HG02678 (cell line): ENCODE measurements around the gene KCTD2.
A peak's percentile ranks its signal among the peaks of the same experiment; 100 is the strongest.
"Not testable (repeated sequence)": the region's sequence is repeated elsewhere in the genome, so short reads cannot be mapped to it uniquely, and the experiment has no call there.

ENCODE experiments used
- ATAC-seq: cut with Tn5 transposase; IDR thresholded peaks from one replicate; pipeline ENCODE4 v1.9.1; 2021; ENCODE audit warnings: mild to moderate bottlenecking, moderate library complexity; ENCODE audit not compliant: unreplicated experiment

KCTD2 gene

DNA sequence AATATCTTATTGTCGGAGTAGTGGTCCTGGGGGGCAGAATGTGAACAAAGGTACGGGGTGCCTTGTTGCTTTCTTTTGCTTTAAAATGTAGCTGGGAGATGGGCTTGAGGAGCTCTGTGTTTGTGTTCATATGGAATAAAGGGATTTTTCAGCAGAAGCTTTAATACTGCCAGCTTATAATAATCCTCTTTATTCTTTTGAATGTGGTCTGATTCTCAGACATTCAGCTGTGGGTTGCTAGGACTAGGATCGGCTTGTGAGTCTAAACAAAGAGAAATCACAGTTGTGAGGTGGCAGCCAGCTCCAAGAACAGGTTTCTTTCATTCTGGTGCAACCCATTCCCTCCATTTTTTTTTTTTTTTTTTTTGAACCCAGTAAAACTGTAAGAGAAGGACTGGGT is 27.3 kb upstream of the KCTD2 start:
- no peak for ATAC-seq

DNA sequence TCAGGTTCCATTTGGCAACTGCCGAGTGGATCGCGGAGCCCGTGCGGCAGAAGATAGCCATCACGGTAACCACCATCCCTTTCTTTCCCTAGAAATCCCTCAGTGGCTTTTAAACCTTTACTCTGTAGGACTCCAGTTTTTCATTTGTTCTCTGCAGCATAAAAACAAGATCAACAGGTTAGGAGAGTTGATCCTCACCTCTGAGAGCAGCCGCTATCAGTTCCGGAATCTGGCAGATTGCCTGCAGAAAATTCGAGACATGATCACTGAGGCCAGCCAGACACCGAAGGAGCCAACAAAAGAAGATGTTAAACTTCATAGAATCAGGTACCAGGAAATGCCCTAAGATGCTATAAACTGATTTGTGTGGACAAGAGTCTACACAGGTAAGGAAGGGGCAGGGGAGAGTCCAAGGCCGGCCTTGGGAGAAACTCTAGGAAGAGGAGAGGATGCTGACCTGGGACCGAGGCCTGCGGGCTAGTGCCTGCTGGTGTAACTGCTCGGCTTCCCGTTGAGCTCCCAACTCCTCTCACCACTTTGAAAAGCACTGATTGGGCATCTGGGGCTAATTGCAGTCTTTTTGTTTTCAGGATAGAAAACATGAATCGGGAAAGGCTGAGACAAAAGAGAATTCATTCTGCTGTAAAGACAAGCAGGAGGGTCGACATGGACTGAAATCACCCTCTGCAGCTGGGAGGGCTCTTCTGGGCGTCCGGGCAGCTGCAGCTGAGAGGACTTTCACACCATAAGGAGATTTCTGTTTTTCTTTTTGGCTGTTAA is 26.5 kb upstream of the KCTD2 start:
- ATAC-seq, result no peak

DNA sequence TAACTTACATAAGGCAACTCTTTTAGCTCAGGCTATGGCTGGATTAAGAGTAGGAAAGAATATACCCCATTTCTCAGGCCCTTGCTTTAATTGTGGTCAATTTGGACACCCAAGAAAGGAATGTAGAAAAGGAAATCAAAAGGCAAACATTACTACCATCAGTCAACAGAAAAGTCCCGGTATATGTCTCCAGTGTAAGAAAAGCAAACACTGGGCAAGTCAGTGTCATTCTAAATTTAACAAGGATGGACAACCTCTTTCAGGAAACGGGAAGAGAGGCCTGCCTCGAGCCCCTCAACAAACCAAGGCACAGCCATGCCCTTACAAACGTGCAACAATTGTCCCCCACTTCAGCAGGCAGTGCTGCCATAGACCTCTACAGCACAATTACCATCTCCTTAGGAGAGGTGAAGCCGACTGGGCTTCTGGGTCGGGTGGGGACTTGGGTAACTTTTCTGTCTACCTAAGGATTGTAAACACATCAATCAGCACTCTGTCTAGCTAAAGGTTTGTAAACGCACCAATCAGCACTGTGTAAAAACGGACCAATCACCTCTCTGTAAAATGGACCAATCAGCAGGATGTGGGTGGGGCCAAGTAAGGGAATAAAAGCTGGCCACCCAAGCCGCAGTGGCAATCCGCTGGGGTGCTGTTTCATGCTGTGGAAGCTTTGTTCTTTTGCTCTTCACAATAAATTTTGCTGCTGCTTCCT is 22.2 kb upstream of the KCTD2 start:
- ATAC-seq, result no peak

DNA sequence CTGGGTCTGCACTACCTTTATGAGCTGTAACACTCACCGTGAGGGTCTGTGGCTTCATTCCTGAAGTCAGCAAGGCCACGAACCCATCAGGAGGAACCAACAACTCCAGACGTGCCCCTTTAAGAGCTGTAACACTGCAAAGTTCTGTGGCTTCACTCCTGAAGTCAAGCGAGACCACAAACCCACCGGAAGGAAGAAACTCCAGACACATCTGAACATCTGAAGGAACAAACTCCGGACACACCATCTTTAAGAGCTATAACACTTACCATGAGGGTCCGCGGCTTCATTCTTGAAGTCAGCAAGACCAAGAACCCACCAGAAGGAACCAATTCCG is 21.7 kb upstream of the KCTD2 start:
- not testable (repeated sequence) for ATAC-seq

DNA sequence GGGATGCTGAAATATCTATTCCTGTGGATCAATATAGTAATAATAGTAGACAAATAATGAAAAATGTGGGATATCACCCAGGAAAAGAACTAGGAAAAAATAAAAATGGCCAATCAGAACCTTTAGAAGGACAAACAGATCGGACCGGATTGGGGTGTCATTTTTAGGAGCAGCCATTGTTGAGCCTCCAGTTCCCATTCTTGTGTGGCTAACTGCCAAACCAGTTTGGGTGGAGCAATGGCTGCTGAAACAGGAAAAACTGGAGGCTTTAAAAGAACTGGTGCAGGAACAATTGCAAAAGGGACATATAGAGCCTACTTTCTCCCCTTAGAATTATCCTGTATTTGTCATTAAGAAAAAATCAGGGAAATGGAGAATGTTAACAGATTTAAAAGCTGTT is 20.4 kb upstream of the KCTD2 start:
- not testable (repeated sequence) for ATAC-seq

DNA sequence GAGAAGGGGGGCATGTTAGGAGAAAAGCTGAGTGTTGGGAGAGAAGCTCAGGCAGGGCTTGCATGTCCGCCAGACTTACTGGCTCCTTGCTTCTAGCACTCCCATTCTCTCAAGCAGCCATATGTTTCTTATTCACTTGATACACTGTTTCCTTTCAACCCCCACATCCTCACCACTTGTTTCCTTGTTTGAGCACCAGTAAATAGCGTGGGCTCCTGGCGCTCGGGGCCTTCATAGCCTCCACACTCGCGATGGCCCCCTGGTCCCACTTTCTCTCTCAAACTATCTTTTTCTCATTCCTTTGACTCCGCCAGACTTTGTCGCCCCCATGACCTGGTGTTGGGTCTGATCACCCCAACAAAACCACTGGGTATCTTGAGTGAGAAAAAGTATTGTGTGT is 16.9 kb upstream of the KCTD2 start:
- ATAC-seq, result no peak

DNA sequence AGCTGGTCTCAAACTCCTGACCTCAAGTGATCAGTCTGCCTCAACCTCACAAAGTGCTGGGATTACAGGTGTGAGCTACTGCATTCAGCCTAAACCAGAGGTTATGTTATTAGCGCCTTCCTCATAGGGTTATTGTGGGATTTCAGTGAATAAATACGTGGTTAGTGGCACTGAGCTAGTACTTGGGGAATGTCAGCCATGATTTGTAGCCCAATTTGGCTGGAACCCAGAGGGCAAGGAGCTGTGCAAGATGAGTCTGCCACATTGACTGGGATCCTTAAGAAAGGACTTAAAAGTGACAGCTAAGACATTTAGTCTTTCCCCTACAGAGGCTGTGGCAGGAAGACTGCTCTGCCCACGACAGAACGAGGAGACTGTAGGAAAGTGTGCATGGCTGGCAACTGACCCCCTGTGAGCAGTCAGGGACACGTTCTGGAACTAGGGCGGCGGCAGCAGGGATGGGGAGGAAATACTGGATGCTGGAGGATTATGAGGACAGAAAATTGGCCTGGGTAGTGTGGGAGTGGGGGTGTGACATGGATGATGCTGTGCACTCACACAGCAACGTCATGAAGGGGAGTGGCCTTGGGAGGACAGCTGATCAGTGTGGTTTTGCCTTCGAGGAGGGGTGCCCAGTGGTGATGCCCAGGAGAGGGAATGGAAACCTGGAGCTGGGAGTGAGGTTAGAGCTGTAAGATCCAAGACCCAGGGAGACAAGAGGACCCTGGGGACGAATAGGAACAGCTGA is 14.9 kb upstream of the KCTD2 start:
- ATAC-seq, result no peak

DNA sequence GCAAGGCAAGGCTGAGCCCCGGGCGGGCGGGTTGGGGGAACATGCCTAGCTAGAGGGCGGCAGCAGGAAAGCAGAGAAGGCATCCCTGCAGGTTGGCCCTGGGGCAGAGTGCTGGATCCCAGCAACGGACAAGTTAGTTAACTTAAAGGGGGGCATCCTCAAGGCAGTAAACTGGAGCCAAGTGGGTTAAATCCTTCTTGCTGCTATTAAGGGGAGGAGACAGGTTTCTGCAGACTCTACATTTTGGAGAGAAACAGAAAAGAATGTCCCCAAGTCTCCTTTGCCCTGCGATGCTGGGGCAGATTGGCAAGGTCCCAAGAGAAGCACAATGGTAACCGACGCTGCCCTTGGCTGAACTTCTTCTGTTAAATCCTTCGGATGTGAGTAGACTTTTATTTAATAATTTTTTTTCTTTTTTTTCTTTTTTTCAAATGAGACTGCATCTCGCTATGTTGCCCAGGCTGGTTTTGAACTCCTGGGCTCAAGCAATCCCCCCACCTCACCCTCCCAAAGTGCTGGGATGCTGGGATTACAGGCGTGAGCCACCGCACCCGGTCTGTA is 14.2 kb upstream of the KCTD2 start:
- no peak for ATAC-seq

DNA sequence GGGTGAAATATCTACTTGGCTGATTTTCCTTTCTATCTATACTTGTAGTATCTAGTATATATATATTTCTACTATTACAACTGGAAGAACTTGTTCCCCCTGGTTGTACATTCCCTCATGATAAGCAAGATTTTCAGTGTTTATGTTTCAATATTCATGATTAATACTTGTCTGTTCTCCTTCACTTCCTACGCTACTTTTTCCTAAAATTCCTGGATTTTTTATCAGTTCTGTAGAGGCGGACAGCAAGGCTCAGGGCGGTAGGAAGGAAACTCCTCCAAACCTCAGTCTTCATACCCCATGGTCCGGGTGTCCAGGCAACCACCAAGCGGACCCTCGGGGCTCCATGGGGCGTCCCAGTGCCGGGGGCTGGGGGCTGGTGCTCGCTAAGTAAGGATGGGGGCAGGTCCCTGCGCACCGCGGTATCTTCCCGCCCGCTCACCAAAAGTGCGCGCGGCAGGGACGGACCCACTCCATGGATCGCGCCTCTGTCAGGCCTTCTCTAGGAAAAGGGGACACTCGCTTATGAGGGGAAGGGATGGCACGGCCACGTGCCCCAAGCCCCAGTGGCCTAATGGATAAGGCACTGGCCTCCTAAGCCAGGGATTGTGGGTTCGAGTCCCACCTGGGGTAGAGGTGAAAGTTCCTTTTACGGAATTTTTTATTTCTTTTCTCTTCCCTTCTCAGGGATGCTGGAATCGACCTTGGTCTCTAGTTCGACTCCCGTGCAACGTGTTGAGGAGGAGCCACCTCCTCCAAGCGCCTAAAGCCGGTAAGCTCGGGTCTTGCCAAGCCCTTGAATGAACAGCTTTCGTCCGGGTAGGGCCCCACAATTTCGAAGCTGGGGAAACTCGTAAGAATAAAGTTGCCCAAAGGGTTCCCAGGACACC is 13.4 kb upstream of the KCTD2 start:
- peak; percentile 44 for ATAC-seq

DNA sequence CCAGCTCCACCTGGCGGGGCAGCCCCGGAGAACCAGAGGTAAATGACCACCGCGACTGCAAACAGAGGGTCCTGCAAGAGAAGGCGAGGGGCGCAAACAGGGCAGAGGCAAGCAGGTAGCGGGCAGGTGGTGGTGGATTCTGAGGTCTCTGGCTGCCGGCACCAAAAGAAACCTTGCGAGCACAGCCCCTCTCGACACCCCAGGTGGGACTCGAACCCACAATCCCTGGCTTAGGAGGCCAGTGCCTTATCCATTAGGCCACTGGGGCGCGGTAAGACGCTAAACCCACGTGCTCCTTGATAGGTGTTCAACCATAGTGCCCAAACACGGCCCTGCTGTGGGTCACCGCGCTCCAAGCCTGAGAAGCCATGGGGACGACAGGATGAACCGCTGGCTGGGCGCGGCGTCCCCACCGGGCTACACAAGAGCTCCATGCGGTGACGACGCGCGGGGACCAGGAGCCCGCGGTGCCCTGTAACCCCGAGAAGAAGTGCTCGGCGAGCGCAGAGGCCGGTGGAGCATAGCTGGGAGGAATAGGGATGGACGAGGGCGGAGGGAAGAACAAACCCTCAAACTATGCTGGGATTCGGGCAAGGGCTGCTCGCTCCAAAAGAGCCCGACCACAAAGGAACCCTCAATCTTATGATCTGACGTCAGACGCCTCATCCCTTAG is 12.7 kb upstream of the KCTD2 start:
- peak; percentile 49 for ATAC-seq

DNA sequence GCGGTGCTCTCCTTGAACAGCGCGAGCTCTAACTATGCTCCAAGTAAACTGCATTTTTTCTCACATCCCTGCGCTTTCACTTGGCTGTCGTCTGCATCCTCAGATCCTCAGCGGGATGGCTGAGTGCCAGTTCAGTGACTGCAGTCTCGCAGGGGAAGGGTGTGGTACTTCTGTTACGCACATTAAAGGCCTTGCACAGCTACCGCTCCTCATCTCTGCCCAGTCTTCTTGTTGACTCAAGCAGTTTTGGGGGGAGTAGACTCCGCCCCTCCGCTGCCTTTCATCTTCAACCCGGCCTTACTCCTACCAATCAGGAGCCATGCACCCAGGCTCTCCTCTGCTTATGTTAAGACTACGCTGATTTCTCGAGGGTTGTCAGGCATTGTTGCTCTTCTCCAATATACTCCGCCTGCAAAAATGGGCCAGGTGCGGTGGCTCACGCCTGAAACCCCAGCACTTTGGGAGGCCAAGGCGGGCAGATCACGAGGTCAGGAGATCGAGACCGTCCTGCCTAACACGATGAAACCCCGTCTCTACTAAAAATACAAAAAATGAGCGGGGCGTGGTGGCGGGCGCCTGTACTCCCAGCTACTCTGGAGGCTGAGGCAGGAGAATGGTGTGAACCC is 10.3 kb upstream of the KCTD2 start:
- no peak for ATAC-seq

DNA sequence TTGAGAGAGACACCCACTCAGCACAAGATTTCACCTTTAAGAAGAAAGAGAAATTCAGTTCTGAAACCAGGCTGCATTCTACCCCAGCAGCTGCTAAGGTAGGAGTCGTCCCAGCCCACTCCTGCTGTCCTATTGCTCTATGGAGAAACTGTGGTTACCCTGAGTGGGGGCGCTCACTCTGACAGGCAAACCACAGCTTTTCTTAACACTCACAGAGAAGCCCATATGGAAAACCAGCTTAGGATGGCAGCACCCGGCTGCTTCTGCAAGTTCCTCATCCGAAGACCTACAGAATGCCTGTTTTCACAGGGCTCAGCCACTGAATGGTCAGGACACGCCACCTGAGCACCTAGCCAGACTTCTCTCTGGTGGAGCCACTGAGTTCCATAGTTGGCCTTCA is 7.8 kb upstream of the KCTD2 start:
- ATAC-seq, result no peak

DNA sequence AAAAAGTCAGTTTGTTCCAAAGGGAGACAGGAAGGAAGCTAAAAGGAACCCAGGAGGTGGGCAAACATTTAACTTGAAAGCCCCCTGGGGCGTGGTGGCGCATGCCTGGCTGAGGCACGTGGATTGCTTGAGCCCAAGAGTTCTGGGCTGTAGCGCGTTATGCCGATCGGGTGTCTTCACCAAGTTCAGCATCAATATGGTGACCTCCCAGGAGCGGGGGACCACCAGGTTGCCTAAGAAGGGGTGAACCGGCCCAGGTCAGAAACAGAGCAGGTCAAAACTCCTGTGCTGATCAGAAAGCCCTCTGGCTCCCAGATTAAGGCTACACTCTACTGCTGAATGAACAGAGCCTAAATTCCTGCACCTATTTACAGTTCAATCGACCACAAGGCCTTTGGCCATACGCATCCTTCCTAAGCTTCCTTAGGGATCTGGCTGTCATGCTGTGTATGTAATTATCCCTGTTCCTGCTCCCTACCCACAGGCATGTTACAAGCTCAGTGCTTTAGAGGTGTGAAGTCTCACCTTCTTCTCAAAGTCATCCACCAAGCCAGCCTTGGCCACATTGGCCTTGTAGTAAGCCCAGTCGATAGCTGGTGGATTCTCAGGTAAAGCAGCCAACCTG is 5.3 kb upstream of the KCTD2 start:
- ATAC-seq, result no peak

DNA sequence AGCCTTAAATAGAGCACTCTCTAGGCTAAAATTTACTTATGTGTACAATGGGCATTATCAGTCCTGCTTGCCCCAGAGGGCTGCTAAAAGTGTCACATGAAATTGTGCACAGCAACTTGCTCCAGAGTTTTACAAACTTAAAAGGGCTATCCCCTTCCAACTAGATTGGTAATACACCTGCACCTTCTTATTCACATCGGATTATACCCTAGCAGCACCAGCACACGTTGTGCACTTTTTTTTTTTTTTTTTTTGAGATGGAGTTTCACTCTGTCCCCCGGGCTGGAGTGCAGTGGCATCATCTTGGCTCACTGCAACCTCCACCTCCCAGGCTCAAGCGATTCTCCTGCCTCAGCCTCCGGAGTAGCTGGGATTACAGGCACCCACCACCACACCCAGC is 3.2 kb upstream of the KCTD2 start:
- not testable (repeated sequence) for ATAC-seq

DNA sequence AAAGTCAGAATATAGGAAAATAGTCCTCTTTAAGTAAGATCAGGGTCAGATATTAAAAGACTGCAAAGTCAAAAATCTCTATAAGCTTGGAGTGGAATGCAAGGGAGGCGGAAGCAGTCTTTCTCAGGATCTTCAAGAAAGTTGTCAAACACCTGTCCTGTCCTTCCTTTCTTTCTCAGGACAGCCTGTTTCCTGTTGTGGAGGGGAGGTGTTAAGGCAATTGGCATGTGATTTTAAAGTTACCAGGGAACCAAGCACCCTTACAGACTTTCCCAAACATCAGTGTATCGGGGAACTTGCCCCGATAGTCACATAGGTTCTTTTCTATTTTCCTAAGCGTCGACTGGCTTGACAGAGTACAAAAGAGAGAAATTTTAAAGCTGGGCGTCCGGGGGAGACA is 2.3 kb upstream of the KCTD2 start:
- ATAC-seq, result no peak

DNA sequence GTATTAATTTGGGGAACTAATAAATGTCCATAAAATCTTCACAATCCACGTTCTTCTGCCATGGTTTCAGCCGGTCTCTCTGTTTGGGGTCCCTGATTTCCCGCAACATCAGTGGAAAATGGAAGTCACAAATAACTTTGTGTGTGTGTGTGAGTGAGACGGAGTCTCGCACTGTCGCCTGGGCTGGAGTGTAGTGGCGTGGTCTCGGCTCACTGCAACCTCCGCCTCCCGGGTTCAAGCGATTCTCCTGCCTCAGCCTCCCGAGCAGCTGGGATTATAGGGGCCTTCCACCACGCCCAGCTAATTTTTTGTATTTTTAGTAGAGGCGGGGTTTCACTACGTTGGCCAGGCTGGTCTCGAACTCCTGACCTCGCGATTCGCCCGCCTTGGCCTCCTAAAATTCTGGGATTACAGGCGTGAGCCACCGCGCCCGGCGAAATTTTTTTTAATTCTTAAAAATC is 1.0 kb upstream of the KCTD2 start:
- ATAC-seq, result not testable (repeated sequence)

DNA sequence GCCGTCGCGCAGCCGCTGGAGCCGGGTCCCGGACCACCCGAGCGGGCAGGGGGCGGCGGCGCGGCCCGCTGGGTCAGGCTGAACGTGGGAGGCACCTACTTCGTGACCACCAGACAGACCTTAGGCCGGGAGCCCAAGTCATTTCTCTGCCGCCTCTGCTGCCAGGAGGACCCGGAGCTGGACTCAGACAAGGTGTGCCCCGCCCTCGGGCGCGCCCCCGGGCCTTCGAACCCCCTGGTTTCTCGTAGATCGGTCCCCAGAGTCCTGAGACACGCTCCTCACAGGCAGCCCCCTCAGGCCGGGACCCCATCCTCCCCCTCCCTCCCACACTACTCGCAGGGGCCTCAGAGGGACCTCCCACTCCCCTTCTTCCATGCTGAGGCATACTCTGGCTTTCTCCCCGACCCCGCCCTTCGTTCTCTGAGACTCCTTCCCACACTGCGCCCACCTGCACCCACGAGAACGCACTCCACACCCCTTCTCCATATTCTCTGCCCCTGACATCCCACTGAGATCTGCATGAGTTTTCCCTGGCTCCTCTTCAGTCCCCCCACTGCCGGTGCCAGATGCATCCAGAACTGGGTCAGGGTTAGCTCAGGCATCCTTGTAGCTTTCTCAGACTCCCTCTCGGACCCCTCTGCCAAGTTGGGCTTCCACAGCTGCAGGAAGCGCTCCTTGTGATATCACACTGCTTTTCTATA is 523 bp downstream of the KCTD2 start:
- peak; percentile 9 for ATAC-seq

DNA sequence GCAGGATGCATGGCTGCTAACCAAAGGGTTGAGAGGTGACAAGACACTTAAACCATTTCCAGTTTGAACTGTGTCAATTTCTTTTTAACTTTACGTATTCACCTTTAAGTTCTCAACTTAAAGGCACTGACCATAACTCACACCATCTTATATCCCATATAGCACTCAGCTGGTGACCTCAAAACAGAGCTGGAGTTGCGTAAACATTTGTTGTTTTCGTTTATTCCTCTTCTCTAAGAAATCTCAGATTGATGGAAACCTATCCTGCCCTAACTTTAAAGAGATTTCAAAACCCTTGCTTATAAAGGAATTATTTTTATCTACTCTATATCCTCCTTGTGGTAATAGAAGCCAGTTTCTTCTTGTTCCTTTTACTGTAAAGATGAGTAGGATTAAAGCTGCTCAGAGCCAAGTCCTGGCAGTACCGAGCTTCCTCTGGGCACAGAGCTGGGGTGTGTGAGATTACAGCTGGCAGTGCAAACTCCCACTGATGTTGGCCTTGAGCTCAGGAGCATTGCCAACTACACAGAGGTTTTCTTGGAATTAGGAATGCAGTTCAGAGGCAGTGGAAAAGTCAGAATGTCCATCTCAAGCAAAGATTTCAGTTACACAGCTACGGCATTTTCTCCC is 1.3 kb downstream of the KCTD2 start:
- ATAC-seq, result no peak
